ENCODE data around the gene TAS2R60. TPM values are rescaled to one million over a fixed set of nuclear protein-coding genes. Genes with fewer than 3 reads are reported as not detected.
"Not testable (repeated sequence)": the region's sequence is repeated elsewhere in the genome, so short reads cannot be mapped to it uniquely, and the experiment has no call there.

TAS2R60 gene
- total RNA-seq, 1 donor from 2014 or later = not detected

GRCh38 chr7:143401265-143401664 is 42.0 kb upstream of the TAS2R60 start:
- no peak for DNase-seq (ENCODE audit: low read depth)
- no peak for TF ChIP-seq CTCF (IDR thresholded peaks at IDR 0.05; ENCODE audit: insufficient read depth, low read length, poor library complexity, severe bottlenecking)
- Histone ChIP-seq H3K27me3 (ENCODE audit: control insufficient read depth, insufficient read depth, low read length) (no peaks in the 10 kb centered on the region), H3K36me3 (ENCODE audit: control insufficient read depth, insufficient read depth, low read length) (no peaks in the 10 kb centered on the region), H3K4me3 (ENCODE audit: low read depth, low read length) (no peak overlapping the region)

GRCh38 chr7:143402233-143402632 is 41.0 kb upstream of the TAS2R60 start:
- H3K4me3 ChIP-seq (ENCODE audit: low read depth, low read length); H3K36me3 ChIP-seq (ENCODE audit: control insufficient read depth, insufficient read depth, low read length); DNase-seq (ENCODE audit: low read depth); H3K27me3 ChIP-seq (ENCODE audit: control insufficient read depth, insufficient read depth, low read length): not testable (repeated sequence)

- no peak for TF ChIP-seq CTCF (IDR thresholded peaks at IDR 0.05; ENCODE audit: insufficient read depth, low read length, poor library complexity, severe bottlenecking)
- Histone ChIP-seq H3K27me3 (ENCODE audit: control insufficient read depth, insufficient read depth, low read length) (peaks cover 3% of the 10 kb centered on the region), H3K4me3 (ENCODE audit: low read depth, low read length) (no peak overlapping the region), H3K36me3 (ENCODE audit: control insufficient read depth, insufficient read depth, low read length) (no peaks in the 10 kb centered on the region)
- DNase-seq (ENCODE audit: low read depth) = no peak
These were observed 37.9 kb upstream of the TAS2R60 start for GRCh38 chr7:143405173-143406001.

- H3K4me3 ChIP-seq (ENCODE audit: low read depth, low read length) = no peak overlapping the region
- peaks cover 3% of the 10 kb centered on the region for H3K27me3 ChIP-seq (ENCODE audit: control insufficient read depth, insufficient read depth, low read length)
- TF ChIP-seq CTCF (IDR thresholded peaks at IDR 0.05; ENCODE audit: insufficient read depth, low read length, poor library complexity, severe bottlenecking) = no peak
- DNase-seq (ENCODE audit: low read depth) = no peak
- H3K36me3 ChIP-seq (ENCODE audit: control insufficient read depth, insufficient read depth, low read length) = no peaks in the 10 kb centered on the region
These were observed 37.3 kb upstream of the TAS2R60 start for GRCh38 chr7:143406002-143406357.

GRCh38 chr7:143407287-143408251 is 35.7 kb upstream of the TAS2R60 start:
- H3K4me3 ChIP-seq (ENCODE audit: low read depth, low read length) = peak overlapping the region; percentile 22
- TF ChIP-seq CTCF (IDR thresholded peaks at IDR 0.05; ENCODE audit: insufficient read depth, low read length, poor library complexity, severe bottlenecking) = no peak
- peaks cover 3% of the 10 kb centered on the region for H3K27me3 ChIP-seq (ENCODE audit: control insufficient read depth, insufficient read depth, low read length)
- no peak for DNase-seq (ENCODE audit: low read depth)
- H3K36me3 ChIP-seq (ENCODE audit: control insufficient read depth, insufficient read depth, low read length) = no peaks in the 10 kb centered on the region

- DNase-seq (ENCODE audit: low read depth) = no peak
- no peaks in the 10 kb centered on the region for H3K36me3 ChIP-seq (ENCODE audit: control insufficient read depth, insufficient read depth, low read length)
- H3K27me3 ChIP-seq (ENCODE audit: control insufficient read depth, insufficient read depth, low read length) = peaks cover 3% of the 10 kb centered on the region
- H3K4me3 ChIP-seq (ENCODE audit: low read depth, low read length) = peak overlapping the region; percentile 22
- TF ChIP-seq CTCF (IDR thresholded peaks at IDR 0.05; ENCODE audit: insufficient read depth, low read length, poor library complexity, severe bottlenecking) = no peak
These were observed 35.0 kb upstream of the TAS2R60 start for GRCh38 chr7:143408252-143408685.
